Left lung (tissue), 10 donors: Measurements from ENCODE around the gene C10orf120. TPM values are rescaled to one million over a fixed set of nuclear protein-coding genes. Genes with fewer than 3 reads are reported as not detected.

Experiments used
- ATAC-seq: fragments of 200-7000 bp; cut with Tn5 transposase; one replicate; pipeline ENCODE4 v1.9.1; 2020; ENCODE audit warnings: moderate library complexity
- DNase-seq, 4 donors: peaks; one replicate each; pipeline ENCODE4 v3.0.0-alpha.2; 2013 to 2020
- H3K27ac ChIP-seq, 2 donors: fragments of 200-600 bp; sonication (generic) in 1 of 2; one replicate each; pipeline versions ENCODE4 v1.5.0 to v1.8.0; 2020 to 2021
- H3K27me3 ChIP-seq, 2 donors: fragments of 200-600 bp; sonication (generic) in 1 of 2; one replicate each; pipeline versions ENCODE4 v1.5.0 to v1.8.0; 2020 to 2021
- H3K36me3 ChIP-seq, 2 donors: fragments of 200-600 bp; sonication (generic) in 1 of 2; one replicate each; pipeline versions ENCODE4 v1.5.0 to v1.8.0; 2020 to 2021
- H3K4me1 ChIP-seq, 2 donors: fragments of 200-600 bp; one replicate each; pipeline ENCODE4 v1.8.0; 2021
- H3K4me3 ChIP-seq, 2 donors: fragments of 200-600 bp; sonication (generic) in 1 of 2; one replicate each; pipeline versions ENCODE4 v1.5.0 to v1.8.0; 2020 to 2021; ENCODE audit warnings: mild to moderate bottlenecking in 1 of 2
- H3K9me3 ChIP-seq, 2 donors: fragments of 200-600 bp; sonication (generic) in 1 of 2; one replicate each; pipeline versions ENCODE4 v1.5.0 to v1.8.0; 2020 to 2021
- intact Hi-C, 2 donors: fragments of 100-400 bp; cut with DNase I; formaldehyde crosslinking; loops; one replicate each; pipeline versions ENCODE4 v1.11.2 to v1.14.2; 2022
- polyA plus RNA-seq, 6 donors: library from polyadenylated mRNA; unstranded; fragments of 120-200 nt; gene quantifications; one replicate each; pipeline ENCODE4 v1.2.1, GENCODE V29; 2013; ENCODE audit not compliant: insufficient read length in 6 of 6
- total RNA-seq, 2 donors: library from RNA; stranded (reverse); fragmentation: NEBNext Ultra II Directional; extraction: Animal tissue kit (Norgen Biotek cat#: 25700); gene quantifications; one replicate each; pipeline ENCODE4 v1.2.1, GENCODE V29; 2021
- TF ChIP-seq, protein P1 (sequence below), 2 donors: fragments of 200-600 bp; sonication (generic) in 1 of 2; IDR thresholded peaks; one replicate each; pipeline versions ENCODE4 v1.5.0 to v1.8.0; 2021; ENCODE audit warnings: antibody characterized with exemption in 2 of 2
- donor health status: DM: no; HTN: yes; CAD: no.
- donor health status: DM: no; HTN: no; CAD: no.

C10orf120 gene
- total and polyA plus RNA-seq, 8 donors: not detected

DNA sequence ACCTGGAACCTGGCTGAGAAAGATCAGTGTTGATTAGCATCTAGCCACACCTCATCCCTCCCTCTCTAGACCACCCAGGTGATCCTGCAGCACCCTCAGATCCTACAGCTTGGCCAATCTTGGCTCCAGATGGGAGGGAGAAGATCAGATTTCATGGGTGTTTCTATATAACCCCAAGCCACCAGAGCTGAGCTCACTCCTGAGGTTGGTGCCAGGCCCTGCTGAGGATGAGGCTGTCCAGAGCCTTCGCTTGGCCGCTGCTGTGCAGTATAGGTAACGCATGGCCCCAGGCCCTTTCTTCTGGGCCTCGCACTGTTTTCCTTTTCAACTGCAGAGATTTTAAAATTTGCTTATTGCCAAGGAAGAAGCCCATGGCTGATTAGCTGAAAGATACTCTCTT is 27.0 kb downstream of the C10orf120 start:
- H3K27me3 ChIP-seq: no peaks in the 10 kb centered on the region
- TF ChIP-seq, protein P1, sequence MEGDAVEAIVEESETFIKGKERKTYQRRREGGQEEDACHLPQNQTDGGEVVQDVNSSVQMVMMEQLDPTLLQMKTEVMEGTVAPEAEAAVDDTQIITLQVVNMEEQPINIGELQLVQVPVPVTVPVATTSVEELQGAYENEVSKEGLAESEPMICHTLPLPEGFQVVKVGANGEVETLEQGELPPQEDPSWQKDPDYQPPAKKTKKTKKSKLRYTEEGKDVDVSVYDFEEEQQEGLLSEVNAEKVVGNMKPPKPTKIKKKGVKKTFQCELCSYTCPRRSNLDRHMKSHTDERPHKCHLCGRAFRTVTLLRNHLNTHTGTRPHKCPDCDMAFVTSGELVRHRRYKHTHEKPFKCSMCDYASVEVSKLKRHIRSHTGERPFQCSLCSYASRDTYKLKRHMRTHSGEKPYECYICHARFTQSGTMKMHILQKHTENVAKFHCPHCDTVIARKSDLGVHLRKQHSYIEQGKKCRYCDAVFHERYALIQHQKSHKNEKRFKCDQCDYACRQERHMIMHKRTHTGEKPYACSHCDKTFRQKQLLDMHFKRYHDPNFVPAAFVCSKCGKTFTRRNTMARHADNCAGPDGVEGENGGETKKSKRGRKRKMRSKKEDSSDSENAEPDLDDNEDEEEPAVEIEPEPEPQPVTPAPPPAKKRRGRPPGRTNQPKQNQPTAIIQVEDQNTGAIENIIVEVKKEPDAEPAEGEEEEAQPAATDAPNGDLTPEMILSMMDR (IDR thresholded peaks at IDR 0.05): no peak
- ATAC-seq (no peak), DNase-seq (no peak)
- no peaks in the 10 kb centered on the region for H3K4me1 ChIP-seq
- no peak overlapping the region for H3K27ac ChIP-seq
- no peaks in the 10 kb centered on the region for H3K9me3 ChIP-seq
- H3K4me3 ChIP-seq: no peak overlapping the region
- intact Hi-C loops: no loop called here
- no peaks in the 10 kb centered on the region for H3K36me3 ChIP-seq

DNA sequence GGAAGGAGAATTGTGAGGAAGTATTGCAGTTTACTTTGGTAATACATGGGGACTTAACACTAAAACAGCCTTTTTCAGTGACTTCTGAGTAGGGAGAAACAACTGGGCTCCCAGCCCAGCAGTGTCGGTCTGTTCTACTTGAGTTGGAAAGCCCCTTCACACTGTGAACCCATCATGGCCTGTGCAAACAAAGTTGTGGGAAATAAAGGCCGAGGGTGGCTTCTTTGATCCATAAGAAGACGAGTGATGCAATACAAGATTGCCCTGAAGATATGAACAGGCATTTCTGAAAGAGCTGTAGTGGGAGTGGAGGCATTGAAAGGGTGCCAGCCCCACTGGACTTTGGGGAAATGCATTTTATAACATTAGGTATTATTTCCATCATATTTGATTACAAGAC is 28.3 kb downstream of the C10orf120 start:
- DNase-seq (peak in 1 of 4 donors; percentile 24), ATAC-seq (peak; percentile 77)
- no peak overlapping the region for H3K4me3 ChIP-seq
- H3K9me3 ChIP-seq: no peaks in the 10 kb centered on the region
- H3K27me3 ChIP-seq: no peaks in the 10 kb centered on the region
- no peak overlapping the region for H3K27ac ChIP-seq
- H3K36me3 ChIP-seq: no peaks in the 10 kb centered on the region
- H3K4me1 ChIP-seq: no peaks in the 10 kb centered on the region
- TF ChIP-seq, protein P1 (IDR thresholded peaks at IDR 0.05): no peak
- intact Hi-C loops: no loop called here

DNA sequence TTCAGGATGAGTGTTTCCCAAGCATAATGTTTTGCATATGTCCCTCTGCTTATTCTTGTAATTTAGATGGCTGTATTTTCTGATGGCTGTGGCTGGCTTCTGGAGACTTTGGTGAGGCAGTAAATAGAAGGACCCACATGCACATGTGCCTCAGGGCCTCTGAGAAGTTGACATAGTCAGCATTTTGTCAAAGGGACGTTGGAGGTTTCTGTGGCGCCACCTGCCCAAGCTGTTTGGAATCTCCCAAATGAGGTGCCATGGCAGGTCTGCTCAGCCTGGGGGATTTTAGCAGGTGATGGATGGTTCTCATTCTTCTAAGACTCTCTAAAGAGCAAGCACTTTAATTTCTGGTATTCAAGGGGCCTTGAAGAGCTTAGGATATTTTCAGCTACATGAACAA is 29.8 kb downstream of the C10orf120 start:
- Histone ChIP-seq H3K9me3 (no peaks in the 10 kb centered on the region), H3K27me3 (no peaks in the 10 kb centered on the region), H3K36me3 (no peaks in the 10 kb centered on the region), H3K27ac (no peak overlapping the region), H3K4me3 (no peak overlapping the region), H3K4me1 (no peaks in the 10 kb centered on the region)
- no peak for ATAC-seq
- DNase-seq: no peak
- intact Hi-C loops: no loop called here
- TF ChIP-seq, protein P1 (IDR thresholded peaks at IDR 0.05): no peak

DNA sequence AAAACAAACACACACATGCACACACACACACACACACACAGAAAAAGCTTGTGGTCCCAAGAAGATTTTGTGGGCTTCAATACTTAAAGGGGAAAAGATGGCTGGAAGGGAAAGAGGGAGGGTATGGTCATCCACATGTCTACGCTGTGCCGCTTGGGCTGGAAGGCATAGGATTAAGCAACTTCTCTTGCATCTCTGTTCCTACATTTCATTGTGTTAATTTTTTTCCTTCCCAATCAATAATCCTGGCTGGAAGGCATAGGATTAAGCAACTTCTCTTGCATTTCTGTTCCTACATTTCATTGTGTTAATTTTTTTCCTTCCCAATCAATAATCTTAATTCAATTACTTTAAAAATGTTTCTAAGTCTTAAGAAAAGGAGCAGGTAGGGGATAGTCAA is 30.6 kb downstream of the C10orf120 start:
- H3K36me3 ChIP-seq: no peaks in the 10 kb centered on the region
- ATAC-seq: no peak
- DNase-seq: no peak
- intact Hi-C loops: no loop called here
- TF ChIP-seq, protein P1 (IDR thresholded peaks at IDR 0.05): no peak
- H3K9me3 ChIP-seq: no peaks in the 10 kb centered on the region
- H3K4me1 ChIP-seq: no peaks in the 10 kb centered on the region
- no peak overlapping the region for H3K4me3 ChIP-seq
- H3K27me3 ChIP-seq: no peaks in the 10 kb centered on the region
- H3K27ac ChIP-seq: no peak overlapping the region

DNA sequence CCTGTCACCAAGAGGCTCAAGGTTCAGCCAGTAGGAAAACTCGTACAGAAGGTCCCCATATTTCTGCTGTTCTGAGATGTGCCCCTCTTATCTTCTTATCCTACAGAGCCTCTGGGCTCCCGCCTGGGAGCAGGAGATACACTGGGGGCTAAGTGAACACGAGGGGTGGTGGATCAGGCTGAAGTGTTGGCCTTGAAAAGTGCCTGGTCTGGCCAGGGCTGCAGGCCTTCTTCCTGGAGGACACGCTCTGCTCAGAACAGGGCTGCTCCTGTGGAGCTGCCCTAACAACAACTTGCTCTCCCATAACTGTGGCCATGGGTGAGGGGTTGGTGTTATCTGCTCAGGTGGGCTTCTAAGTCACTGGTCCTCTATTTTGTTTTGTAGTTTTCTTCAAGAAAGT is 33.7 kb downstream of the C10orf120 start:
- H3K27me3 ChIP-seq: no peaks in the 10 kb centered on the region
- H3K4me1 ChIP-seq: no peaks in the 10 kb centered on the region
- H3K4me3 ChIP-seq: no peak overlapping the region
- H3K9me3 ChIP-seq: no peaks in the 10 kb centered on the region
- ATAC-seq: no peak
- DNase-seq: no peak
- TF ChIP-seq, protein P1 (IDR thresholded peaks at IDR 0.05): no peak
- H3K27ac ChIP-seq: no peak overlapping the region
- H3K36me3 ChIP-seq: no peaks in the 10 kb centered on the region
- intact Hi-C loops: no loop called here
